GM12878 (cell line): ENCODE measurements around the gene ADAMTS3. TPM values are rescaled to one million over a fixed set of nuclear protein-coding genes. Genes with fewer than 3 reads are reported as not detected.

Experiments used
- ATAC-seq: fragments of 200-7000 bp; cut with Tn5 transposase; 3 replicates; pipeline ENCODE4 v1.9.1; 2020; ENCODE audit warnings: mild to moderate bottlenecking, moderate library complexity
- BruUV-seq: library from RNA; stranded (reverse); fragments of 400-500 nt; replicated peaks from 2 replicates; lab custom pipeline; 2021; lab: Mats Ljungman, UMichigan
- CTCF ChIA-PET: fragments of 300-600 bp; sonication (Branson Sonifier 250); formaldehyde crosslinking; extraction: SDS; loops from one replicate; lab custom pipeline; 2021; ENCODE audit warnings: inconsistent platforms; lab: Yijun Ruan, JAX
- POLR2A ChIA-PET: fragments of 350-600 bp; formaldehyde crosslinking; extraction: SDS; loops from one replicate; lab custom pipeline; 2021; ENCODE audit warnings: inconsistent platforms; lab: Charles Lee
- RAD21 ChIA-PET: fragments of 300-600 bp; sonication (Branson Sonifier 250); formaldehyde crosslinking; loops from one replicate; lab custom pipeline; 2023; ENCODE audit warnings: antibody characterized with exemption; ENCODE audit not compliant: unreplicated experiment; lab: Charles Lee
- SMC1A ChIA-PET: fragments of 300-600 bp; sonication (Branson Sonifier 250); formaldehyde crosslinking; loops from one replicate; lab custom pipeline; 2023; ENCODE audit not compliant: unreplicated experiment, uncharacterized antibody; lab: Charles Lee
- DNase-seq: peaks from one replicate; pipeline ENCODE4 v3.0.0-alpha.2; 2011; ENCODE audit warnings: low read depth, low spot score
- FAIRE-seq: peaks from 3 replicates; lab custom pipeline; 2011; peaks lifted over from hg19 to GRCh38; lab: Jason Lieb, UNC
- H2AFZ ChIP-seq: 2 replicates; pipeline ENCODE4 v1.6.0; 2011; ENCODE audit warnings: low read depth, low read length, control low read depth; ENCODE audit not compliant: control insufficient read depth
- H3K27ac ChIP-seq: 2 replicates; pipeline ENCODE4 v1.5.1; 2011; ENCODE audit warnings: control low read depth; ENCODE audit not compliant: control insufficient read depth, insufficient read depth
- H3K27me3 ChIP-seq, 2 experiments: replicated peaks in 1 of 2; 2 replicates each; pipeline versions ENCODE4 v1.6.0 to v1.6.1; 2011; ENCODE audit warnings: low read length in 1 of 2; ENCODE audit not compliant: control insufficient read depth in 2 of 2, insufficient read depth in 2 of 2
- H3K36me3 ChIP-seq, 2 experiments: 2 replicates each; pipeline ENCODE4 v1.5.1; 2011; ENCODE audit warnings: low read length in 1 of 2; ENCODE audit not compliant: control insufficient read depth in 2 of 2, insufficient read depth in 2 of 2
- H3K4me1 ChIP-seq: 2 replicates; pipeline ENCODE4 v1.6.1; 2011; ENCODE audit warnings: mild to moderate bottlenecking, low read length, moderate library complexity, mixed read lengths; ENCODE audit not compliant: control insufficient read depth, insufficient read depth
- H3K4me2 ChIP-seq: 2 replicates; pipeline ENCODE4 v1.6.0; 2011; ENCODE audit warnings: control low read depth; ENCODE audit not compliant: control insufficient read depth, insufficient read depth
- H3K4me3 ChIP-seq: fragments of 200-600 bp; sonication (generic); 2 replicates; pipeline ENCODE4 v1.5.1; 2016
- H3K79me2 ChIP-seq: 2 replicates; pipeline ENCODE4 v1.6.0; 2011; ENCODE audit warnings: low read length; ENCODE audit not compliant: control insufficient read depth, insufficient read depth
- H3K9ac ChIP-seq: 2 replicates; pipeline ENCODE4 v1.8.0; 2011; ENCODE audit warnings: low read length, control low read depth, mixed read lengths; ENCODE audit not compliant: control insufficient read depth, insufficient read depth
- H3K9me3 ChIP-seq: replicated peaks from 3 replicates; pipeline ENCODE4 v1.5.1; 2011; ENCODE audit warnings: mild to moderate bottlenecking, low read length; ENCODE audit not compliant: control insufficient read depth, insufficient read depth
- H4K20me1 ChIP-seq: 2 replicates; pipeline ENCODE4 v1.6.0; 2011; ENCODE audit not compliant: control insufficient read depth, insufficient read depth
- BCLAF1 ChIP-seq: fragments of 450-650 bp; IDR thresholded peaks from 2 replicates; pipeline ENCODE4 v1.6.1; 2017; ENCODE audit warnings: antibody characterized with exemption, mild to moderate bottlenecking, moderate library complexity
- FOXM1 ChIP-seq: IDR thresholded peaks from 2 replicates; pipeline ENCODE4 v1.6.1; 2012; ENCODE audit warnings: low read depth, mild to moderate bottlenecking, inconsistent platforms, low read length, moderate library complexity
- GABPA ChIP-seq: IDR thresholded peaks from 2 replicates; pipeline ENCODE4 v1.6.1; 2014; ENCODE audit warnings: antibody characterized with exemption, low read depth, mild to moderate bottlenecking, inconsistent platforms
- HDGF ChIP-seq: fragments of 450-650 bp; IDR thresholded peaks from 2 replicates; pipeline ENCODE4 v1.6.1; 2016; ENCODE audit warnings: antibody characterized with exemption
- JUND ChIP-seq: IDR thresholded peaks from 2 replicates; pipeline ENCODE4 v1.6.1; 2012; ENCODE audit warnings: low read depth, mild to moderate bottlenecking, low read length, improper control_type of control experiment, moderate library complexity
- KLF5 ChIP-seq: fragments of 450-650 bp; IDR thresholded peaks from 2 replicates; pipeline ENCODE4 v1.6.1; 2014; ENCODE audit warnings: mild to moderate bottlenecking; ENCODE audit not compliant: partially characterized antibody
- LARP7 ChIP-seq: fragments of 450-650 bp; IDR thresholded peaks from 2 replicates; pipeline ENCODE4 v1.6.1; 2017; ENCODE audit warnings: mild to moderate bottlenecking
- NR2C1 ChIP-seq: fragments of 450-650 bp; IDR thresholded peaks from 2 replicates; pipeline ENCODE4 v1.6.1; 2017; ENCODE audit warnings: antibody characterized with exemption, mild to moderate bottlenecking, moderate library complexity
- POU2F2 ChIP-seq: IDR thresholded peaks from 3 replicates; pipeline ENCODE4 v1.6.1; 2011; ENCODE audit warnings: low read depth, mild to moderate bottlenecking, low read length, borderline replicate concordance
- SMARCA5 ChIP-seq: fragments of 450-650 bp; IDR thresholded peaks from 2 replicates; pipeline ENCODE4 v1.6.1; 2017; ENCODE audit warnings: mild to moderate bottlenecking
- SMC3 ChIP-seq: IDR thresholded peaks from 2 replicates; pipeline ENCODE4 v1.6.1; 2011; ENCODE audit warnings: low read length, improper control_type of control experiment, borderline replicate concordance
- TARDBP ChIP-seq: IDR thresholded peaks from 2 replicates; pipeline ENCODE4 v1.6.1; 2016; ENCODE audit warnings: borderline replicate concordance
- ZNF207 ChIP-seq: fragments of 450-650 bp; IDR thresholded peaks from 2 replicates; pipeline ENCODE4 v1.6.1; 2014; ENCODE audit warnings: antibody characterized with exemption, mild to moderate bottlenecking, borderline replicate concordance
- ZNF217 ChIP-seq: fragments of 450-650 bp; IDR thresholded peaks from 2 replicates; pipeline ENCODE4 v1.6.1; 2017; ENCODE audit warnings: antibody characterized with exemption, mild to moderate bottlenecking
- in situ Hi-C: fragments of 300-500 bp; cut with MboI; formaldehyde crosslinking; loops from 9 replicates; pipeline ENCODE4 v1.14.3; 2018; ENCODE audit warnings: mixed read lengths
- intact Hi-C: fragments of 100-400 bp; cut with micrococcal nuclease; formaldehyde crosslinking; loops from one replicate; pipeline ENCODE4 v1.14.2; 2022; ENCODE audit not compliant: unreplicated experiment
- polyA plus RNA-seq, 11 experiments: library from polyadenylated mRNA; depleted of rRNA in 4 of 11; unstranded in 6 of 11; stranded (reverse) in 5 of 11; fragments of >200 nt; fragmentation: Nextera tagmentation in 4 of 11; fragmentation: Illumina TruSeq in 1 of 11; extraction: Ambion mirVana in 4 of 11; extraction: Trizol in 1 of 11; gene quantifications; 1 replicate in 1 of 11; 2 replicates in 10 of 11; pipeline versions ENCODE4 v1.2.1 to v1.2.3, GENCODE V29; 2011 to 2016; ENCODE audit warnings: inconsistent platforms in 2 of 11, missing spikeins in 2 of 11, low read depth in 1 of 11
- total RNA-seq, 4 experiments: library from RNA; depleted of rRNA in 3 of 4; stranded (reverse); fragments of >200 nt in 3 of 4; fragmentation: Illumina TruSeq in 1 of 4; extraction: Trizol in 1 of 4; gene quantifications; 2 replicates each; pipeline versions ENCODE4 v1.2.1 to v1.2.3, GENCODE V29; 2013 to 2021
- TF ChIP-seq, protein P1 (sequence below): IDR thresholded peaks from 2 replicates; pipeline ENCODE4 v1.6.1; 2012; ENCODE audit warnings: mild to moderate bottlenecking, low read depth, low read length

ADAMTS3 gene
- total and polyA plus RNA-seq, 10 of the 15 experiments (the other 5 are each of a cell fraction or from before 2014, with no cell fraction given): under 0.01 to 0.07 (median 0.02) TPM; not detected in 6

GRCh38 chr4:72348701-72349100 lies 220.3 kb downstream of the ADAMTS3 start:
- no peaks in the 10 kb centered on the region for H3K27me3 ChIP-seq
- no peak overlapping the region for H3K9ac ChIP-seq
- H4K20me1 ChIP-seq: no peaks in the 10 kb centered on the region
- intact Hi-C loops (no loop called here), in situ Hi-C loops (no loop called here)
- no peak overlapping the region for H3K4me2 ChIP-seq
- DNase-seq: no peak
- FAIRE-seq: no peak
- no peak overlapping the region for H3K4me3 ChIP-seq
- ChIA-PET CTCF (interaction anchor here (0.7 to 1.1 kb wide), 2 partner anchors 22 to 1046 kb away, joined by 3 to 7 read pairs; no protein-coding TSS in a partner anchor), RAD21 (no interaction called here), SMC1A (no interaction called here), POLR2A (no interaction called here)
- BruUV-seq: no TSS peak
- TF ChIP-seq POU2F2 (no peak), KLF5 (no peak), ZNF207 (no peak)
- ATAC-seq: no peak
- H3K36me3 ChIP-seq: no peaks in the 10 kb centered on the region
- no peaks in the 10 kb centered on the region for H3K9me3 ChIP-seq
- H3K79me2 ChIP-seq: no peaks in the 10 kb centered on the region
- H3K27ac ChIP-seq: no peak overlapping the region
- no peaks in the 10 kb centered on the region for H3K4me1 ChIP-seq
- no peak overlapping the region for H2AFZ ChIP-seq

DNA sequence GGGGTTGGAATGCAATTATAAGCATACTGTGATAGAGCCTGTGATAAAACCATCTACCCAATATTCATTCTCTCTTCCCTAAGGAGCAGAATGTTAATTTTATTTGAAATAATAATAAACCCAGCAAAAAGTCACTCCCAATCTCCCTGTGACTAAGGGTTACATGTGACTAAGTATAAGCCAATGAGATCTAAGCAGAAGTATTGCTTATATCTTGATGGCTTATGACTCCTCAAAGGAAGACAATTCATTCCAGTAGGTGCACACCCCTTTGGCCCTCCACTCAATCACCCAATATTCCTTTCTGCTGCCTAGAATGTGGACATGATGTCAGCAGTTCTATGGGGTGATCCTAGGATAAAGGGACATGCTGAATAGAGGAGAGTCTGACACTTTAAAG lies 224.6 kb downstream of the ADAMTS3 start:
- H3K36me3 ChIP-seq: no peaks in the 10 kb centered on the region
- H3K4me2 ChIP-seq: no peak overlapping the region
- in situ Hi-C loops: no loop called here
- DNase-seq: no peak
- H3K9ac ChIP-seq: no peak overlapping the region
- no peak overlapping the region for H2AFZ ChIP-seq
- intact Hi-C loops: no loop called here
- BruUV-seq: no TSS peak
- RAD21 ChIA-PET: no interaction called here
- H3K27ac ChIP-seq: no peak overlapping the region
- no peaks in the 10 kb centered on the region for H3K79me2 ChIP-seq
- H3K9me3 ChIP-seq: no peaks in the 10 kb centered on the region
- no peaks in the 10 kb centered on the region for H3K27me3 ChIP-seq
- POLR2A ChIA-PET: no interaction called here
- H4K20me1 ChIP-seq: no peaks in the 10 kb centered on the region
- no peak overlapping the region for H3K4me3 ChIP-seq
- no peaks in the 10 kb centered on the region for H3K4me1 ChIP-seq
- ATAC-seq: no peak
- SMC1A ChIA-PET: no interaction called here
- CTCF ChIA-PET: no interaction called here
- no peak for FAIRE-seq
- TF ChIP-seq ZNF217: no peak
- no peak for TF ChIP-seq SMC3
- TF ChIP-seq BCLAF1: no peak
- no peak for TF ChIP-seq SMARCA5
- TF ChIP-seq TARDBP: no peak
- no peak for TF ChIP-seq NR2C1
- no peak for TF ChIP-seq HDGF
- TF ChIP-seq, protein P1, sequence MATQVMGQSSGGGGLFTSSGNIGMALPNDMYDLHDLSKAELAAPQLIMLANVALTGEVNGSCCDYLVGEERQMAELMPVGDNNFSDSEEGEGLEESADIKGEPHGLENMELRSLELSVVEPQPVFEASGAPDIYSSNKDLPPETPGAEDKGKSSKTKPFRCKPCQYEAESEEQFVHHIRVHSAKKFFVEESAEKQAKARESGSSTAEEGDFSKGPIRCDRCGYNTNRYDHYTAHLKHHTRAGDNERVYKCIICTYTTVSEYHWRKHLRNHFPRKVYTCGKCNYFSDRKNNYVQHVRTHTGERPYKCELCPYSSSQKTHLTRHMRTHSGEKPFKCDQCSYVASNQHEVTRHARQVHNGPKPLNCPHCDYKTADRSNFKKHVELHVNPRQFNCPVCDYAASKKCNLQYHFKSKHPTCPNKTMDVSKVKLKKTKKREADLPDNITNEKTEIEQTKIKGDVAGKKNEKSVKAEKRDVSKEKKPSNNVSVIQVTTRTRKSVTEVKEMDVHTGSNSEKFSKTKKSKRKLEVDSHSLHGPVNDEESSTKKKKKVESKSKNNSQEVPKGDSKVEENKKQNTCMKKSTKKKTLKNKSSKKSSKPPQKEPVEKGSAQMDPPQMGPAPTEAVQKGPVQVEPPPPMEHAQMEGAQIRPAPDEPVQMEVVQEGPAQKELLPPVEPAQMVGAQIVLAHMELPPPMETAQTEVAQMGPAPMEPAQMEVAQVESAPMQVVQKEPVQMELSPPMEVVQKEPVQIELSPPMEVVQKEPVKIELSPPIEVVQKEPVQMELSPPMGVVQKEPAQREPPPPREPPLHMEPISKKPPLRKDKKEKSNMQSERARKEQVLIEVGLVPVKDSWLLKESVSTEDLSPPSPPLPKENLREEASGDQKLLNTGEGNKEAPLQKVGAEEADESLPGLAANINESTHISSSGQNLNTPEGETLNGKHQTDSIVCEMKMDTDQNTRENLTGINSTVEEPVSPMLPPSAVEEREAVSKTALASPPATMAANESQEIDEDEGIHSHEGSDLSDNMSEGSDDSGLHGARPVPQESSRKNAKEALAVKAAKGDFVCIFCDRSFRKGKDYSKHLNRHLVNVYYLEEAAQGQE: no peak
- TF ChIP-seq JUND: no peak
- no peak for TF ChIP-seq LARP7
- no peak for TF ChIP-seq GABPA
- no peak for TF ChIP-seq FOXM1
